Body of pancreas (tissue), 4 donors: Measurements from ENCODE around the gene MRPS18A.

ENCODE experiments used
- CTCF ChIP-seq, 7 experiments: fragments of 450-650 bp in 4 of 7; fragments of 200-600 bp in 3 of 7; sonication (generic) in 3 of 7; IDR thresholded peaks; one replicate each; pipeline ENCODE4 v1.5.1; 2016 to 2019; ENCODE audit warnings: antibody characterized with exemption in 7 of 7
- POLR2A ChIP-seq, 3 donors: fragments of 450-650 bp; IDR thresholded peaks; one replicate each; pipeline ENCODE4 v1.6.1; 2016; ENCODE audit warnings: antibody characterized with exemption in 3 of 3, mild to moderate bottlenecking in 2 of 3

DNA sequence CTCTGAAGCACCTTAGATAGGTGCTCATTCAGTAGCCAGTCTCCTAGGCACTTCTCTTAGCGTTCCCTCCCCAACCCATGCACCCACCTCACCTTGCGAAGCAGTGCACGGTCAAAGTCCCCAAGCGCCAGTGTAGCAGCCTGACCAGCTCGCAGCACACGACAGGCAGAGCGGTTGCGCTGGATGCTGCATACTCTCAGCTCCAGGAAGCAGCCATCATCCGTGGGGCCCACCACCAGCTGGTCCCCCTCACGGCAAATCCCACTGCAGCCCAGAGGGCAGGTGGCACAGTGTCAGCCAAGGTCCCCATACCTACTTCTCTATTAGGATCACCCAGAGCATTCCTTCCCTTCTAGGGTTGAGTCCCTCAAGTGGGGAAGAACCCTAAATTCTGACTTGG is 65.0 kb downstream of the MRPS18A start:
- TF ChIP-seq POLR2A (IDR thresholded peaks at IDR 0.05) (no peak), CTCF (IDR thresholded peaks at IDR 0.05) (no peak)
